ENCODE results near the gene ERFE.

Gene ERFE

GRCh38 chr2:238132463-238133450, 26.0 kb upstream of the ERFE start:
- H3K4me3 ChIP-seq (ENCODE audit: insufficient read depth, low read depth, low read length, poor library complexity, severe bottlenecking), result no peak overlapping the region
- H3K4me1 ChIP-seq (ENCODE audit: control insufficient read depth, insufficient read depth, low read length, poor library complexity, severe bottlenecking), result no peaks in the 10 kb centered on the region
- no peaks in the 10 kb centered on the region for H3K9me3 ChIP-seq (ENCODE audit: control insufficient read depth, low read length)
- no peaks in the 10 kb centered on the region for H3K27me3 ChIP-seq (replicated peaks; ENCODE audit: control insufficient read depth, insufficient read depth, low read length, poor library complexity, severe bottlenecking)
- no peak overlapping the region for H3K27ac ChIP-seq (ENCODE audit: insufficient read depth, low read length, poor library complexity, severe bottlenecking)
- DNase-seq, result no peak
- no peaks in the 10 kb centered on the region for H3K36me3 ChIP-seq (ENCODE audit: control insufficient read depth, insufficient read depth, low read length)

GRCh38 chr2:238133499-238134392, 25.0 kb upstream of the ERFE start:
- H3K27ac ChIP-seq (ENCODE audit: insufficient read depth, low read length, poor library complexity, severe bottlenecking), result no peak overlapping the region
- H3K36me3 ChIP-seq (ENCODE audit: control insufficient read depth, insufficient read depth, low read length), result no peaks in the 10 kb centered on the region
- no peak for DNase-seq
- no peaks in the 10 kb centered on the region for H3K27me3 ChIP-seq (replicated peaks; ENCODE audit: control insufficient read depth, insufficient read depth, low read length, poor library complexity, severe bottlenecking)
- H3K4me3 ChIP-seq (ENCODE audit: insufficient read depth, low read depth, low read length, poor library complexity, severe bottlenecking), result no peak overlapping the region
- no peaks in the 10 kb centered on the region for H3K4me1 ChIP-seq (ENCODE audit: control insufficient read depth, insufficient read depth, low read length, poor library complexity, severe bottlenecking)
- H3K9me3 ChIP-seq (ENCODE audit: control insufficient read depth, low read length), result no peaks in the 10 kb centered on the region

- H3K27ac ChIP-seq (ENCODE audit: insufficient read depth, low read length, poor library complexity, severe bottlenecking), result no peak overlapping the region
- no peaks in the 10 kb centered on the region for H3K9me3 ChIP-seq (ENCODE audit: control insufficient read depth, low read length)
- H3K27me3 ChIP-seq (replicated peaks; ENCODE audit: control insufficient read depth, insufficient read depth, low read length, poor library complexity, severe bottlenecking), result no peaks in the 10 kb centered on the region
- H3K4me1 ChIP-seq (ENCODE audit: control insufficient read depth, insufficient read depth, low read length, poor library complexity, severe bottlenecking), result no peaks in the 10 kb centered on the region
- H3K36me3 ChIP-seq (ENCODE audit: control insufficient read depth, insufficient read depth, low read length), result no peaks in the 10 kb centered on the region
- no peak overlapping the region for H3K4me3 ChIP-seq (ENCODE audit: insufficient read depth, low read depth, low read length, poor library complexity, severe bottlenecking)
- no peak for DNase-seq
Observed at GRCh38 chr2:238134393-238134785, 24.4 kb upstream of the ERFE start.

- H3K27me3 ChIP-seq (replicated peaks; ENCODE audit: control insufficient read depth, insufficient read depth, low read length, poor library complexity, severe bottlenecking), result no peaks in the 10 kb centered on the region
- no peak for DNase-seq
- no peak overlapping the region for H3K27ac ChIP-seq (ENCODE audit: insufficient read depth, low read length, poor library complexity, severe bottlenecking)
- peaks cover 3% of the 10 kb centered on the region for H3K4me1 ChIP-seq (ENCODE audit: control insufficient read depth, insufficient read depth, low read length, poor library complexity, severe bottlenecking)
- H3K4me3 ChIP-seq (ENCODE audit: insufficient read depth, low read depth, low read length, poor library complexity, severe bottlenecking), result no peak overlapping the region
- H3K9me3 ChIP-seq (ENCODE audit: control insufficient read depth, low read length), result no peaks in the 10 kb centered on the region
- H3K36me3 ChIP-seq (ENCODE audit: control insufficient read depth, insufficient read depth, low read length), result no peaks in the 10 kb centered on the region
Observed at GRCh38 chr2:238135601-238136150, 23.1 kb upstream of the ERFE start.

GRCh38 chr2:238136820-238137537, 21.8 kb upstream of the ERFE start:
- H3K4me1 ChIP-seq (ENCODE audit: control insufficient read depth, insufficient read depth, low read length, poor library complexity, severe bottlenecking), result peaks cover 7% of the 10 kb centered on the region
- no peak for DNase-seq
- no peak overlapping the region for H3K4me3 ChIP-seq (ENCODE audit: insufficient read depth, low read depth, low read length, poor library complexity, severe bottlenecking)
- no peaks in the 10 kb centered on the region for H3K36me3 ChIP-seq (ENCODE audit: control insufficient read depth, insufficient read depth, low read length)
- H3K27me3 ChIP-seq (replicated peaks; ENCODE audit: control insufficient read depth, insufficient read depth, low read length, poor library complexity, severe bottlenecking), result no peaks in the 10 kb centered on the region
- H3K9me3 ChIP-seq (ENCODE audit: control insufficient read depth, low read length), result no peaks in the 10 kb centered on the region
- no peak overlapping the region for H3K27ac ChIP-seq (ENCODE audit: insufficient read depth, low read length, poor library complexity, severe bottlenecking)

- Histone ChIP-seq H3K4me1 (ENCODE audit: control insufficient read depth, insufficient read depth, low read length, poor library complexity, severe bottlenecking) (peaks cover 7% of the 10 kb centered on the region), H3K27ac (ENCODE audit: insufficient read depth, low read length, poor library complexity, severe bottlenecking) (no peak overlapping the region), H3K9me3 (ENCODE audit: control insufficient read depth, low read length) (no peaks in the 10 kb centered on the region), H3K27me3 (replicated peaks; ENCODE audit: control insufficient read depth, insufficient read depth, low read length, poor library complexity, severe bottlenecking) (no peaks in the 10 kb centered on the region), H3K4me3 (ENCODE audit: insufficient read depth, low read depth, low read length, poor library complexity, severe bottlenecking) (no peak overlapping the region), H3K36me3 (ENCODE audit: control insufficient read depth, insufficient read depth, low read length) (no peaks in the 10 kb centered on the region)
- DNase-seq, result no peak
Observed at GRCh38 chr2:238137885-238138284, 20.9 kb upstream of the ERFE start.

GRCh38 chr2:238138331-238139195, 20.2 kb upstream of the ERFE start, which contains the start of gene KLHL30:
Gene KLHL30 (plus strand): TSS chr2:238138668. CDS start chr2:238140755, 2,087 bp downstream.
- Histone ChIP-seq H3K27me3 (replicated peaks; ENCODE audit: control insufficient read depth, insufficient read depth, low read length, poor library complexity, severe bottlenecking) (no peaks in the 10 kb centered on the region), H3K36me3 (ENCODE audit: control insufficient read depth, insufficient read depth, low read length) (no peaks in the 10 kb centered on the region), H3K27ac (ENCODE audit: insufficient read depth, low read length, poor library complexity, severe bottlenecking) (no peak within 1 kb of the TSS), H3K4me1 (ENCODE audit: control insufficient read depth, insufficient read depth, low read length, poor library complexity, severe bottlenecking) (peaks cover 7% of the 10 kb centered on the region), H3K4me3 (ENCODE audit: insufficient read depth, low read depth, low read length, poor library complexity, severe bottlenecking) (no peak within 1 kb of the TSS), H3K9me3 (ENCODE audit: control insufficient read depth, low read length) (no peaks in the 10 kb centered on the region)
- no peak for DNase-seq

- H3K9me3 ChIP-seq (ENCODE audit: control insufficient read depth, low read length), result no peaks in the 10 kb centered on the region
- H3K36me3 ChIP-seq (ENCODE audit: control insufficient read depth, insufficient read depth, low read length), result no peaks in the 10 kb centered on the region
- DNase-seq, result no peak
- peaks cover 7% of the 10 kb centered on the region for H3K4me1 ChIP-seq (ENCODE audit: control insufficient read depth, insufficient read depth, low read length, poor library complexity, severe bottlenecking)
- H3K4me3 ChIP-seq (ENCODE audit: insufficient read depth, low read depth, low read length, poor library complexity, severe bottlenecking), result no peak overlapping the region
- no peak overlapping the region for H3K27ac ChIP-seq (ENCODE audit: insufficient read depth, low read length, poor library complexity, severe bottlenecking)
- H3K27me3 ChIP-seq (replicated peaks; ENCODE audit: control insufficient read depth, insufficient read depth, low read length, poor library complexity, severe bottlenecking), result no peaks in the 10 kb centered on the region
Observed at GRCh38 chr2:238139196-238140039, 19.4 kb upstream of the ERFE start.
